GM21717 (cell line): ENCODE results near the gene CLK2.
"Not testable (repeated sequence)": the region's sequence is repeated elsewhere in the genome, so short reads cannot be mapped to it uniquely, and the experiment has no call there.

Experiments
- ATAC-seq: cut with Tn5 transposase; IDR thresholded peaks from one replicate; pipeline ENCODE4 v1.9.1; 2021; ENCODE audit warnings: mild to moderate bottlenecking, moderate library complexity; ENCODE audit not compliant: unreplicated experiment

CLK2 gene

DNA sequence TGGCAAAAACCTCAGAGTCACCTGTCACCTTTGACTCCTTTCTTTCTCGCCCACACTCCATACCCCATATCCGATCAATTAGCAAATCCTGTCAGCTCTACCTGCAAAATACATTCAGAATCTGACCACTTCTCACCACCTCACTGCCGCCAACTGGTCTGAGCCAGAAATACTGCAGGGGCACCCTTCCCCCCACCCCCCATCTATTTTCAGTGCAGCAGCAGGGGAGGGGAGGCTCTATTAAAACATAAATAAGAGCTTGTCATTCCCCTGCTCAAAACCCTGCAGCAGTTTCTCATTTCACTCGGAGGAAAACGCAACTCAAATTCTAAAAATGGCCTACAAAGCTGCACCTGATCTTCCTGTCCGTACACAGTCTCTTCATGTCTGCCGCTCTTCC is 24.1 kb upstream of the CLK2 start:
- no peak for ATAC-seq

DNA sequence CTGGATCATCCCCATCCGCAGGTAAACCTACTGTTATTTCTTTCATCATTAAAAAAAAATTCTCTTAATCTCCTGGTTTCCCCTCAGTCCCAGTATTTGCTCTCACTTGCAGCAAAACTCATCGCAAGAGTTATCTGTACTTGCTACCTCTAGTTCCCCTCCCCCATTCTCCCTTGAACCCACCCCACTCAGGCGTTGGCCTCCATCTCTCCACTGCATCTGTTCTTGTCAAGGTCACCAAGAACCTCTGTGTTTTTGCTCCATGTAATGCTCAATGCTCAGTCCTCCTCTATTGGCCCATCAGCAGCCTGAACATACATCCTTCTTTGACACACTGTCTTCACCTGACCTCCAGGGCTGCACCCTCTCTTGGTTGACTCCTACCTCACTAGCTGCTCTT is 23.4 kb upstream of the CLK2 start:
- ATAC-seq = no peak

DNA sequence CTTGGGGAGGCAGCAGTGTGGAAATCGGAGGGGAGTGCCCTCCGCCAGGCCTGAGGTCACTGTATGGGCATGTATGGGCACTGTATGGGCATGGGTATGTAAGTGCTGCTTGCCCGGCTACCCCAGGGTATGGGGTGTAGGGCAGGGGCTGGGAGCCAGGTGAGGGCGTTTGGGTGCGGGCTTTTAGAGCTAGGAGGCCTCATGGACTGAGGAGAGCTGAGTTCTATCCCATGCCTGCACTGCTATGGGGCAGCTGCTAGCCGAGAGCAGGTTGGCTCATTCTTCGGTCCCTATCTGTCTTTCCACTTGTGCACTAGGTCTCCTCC is 22.6 kb upstream of the CLK2 start:
- ATAC-seq = no peak

DNA sequence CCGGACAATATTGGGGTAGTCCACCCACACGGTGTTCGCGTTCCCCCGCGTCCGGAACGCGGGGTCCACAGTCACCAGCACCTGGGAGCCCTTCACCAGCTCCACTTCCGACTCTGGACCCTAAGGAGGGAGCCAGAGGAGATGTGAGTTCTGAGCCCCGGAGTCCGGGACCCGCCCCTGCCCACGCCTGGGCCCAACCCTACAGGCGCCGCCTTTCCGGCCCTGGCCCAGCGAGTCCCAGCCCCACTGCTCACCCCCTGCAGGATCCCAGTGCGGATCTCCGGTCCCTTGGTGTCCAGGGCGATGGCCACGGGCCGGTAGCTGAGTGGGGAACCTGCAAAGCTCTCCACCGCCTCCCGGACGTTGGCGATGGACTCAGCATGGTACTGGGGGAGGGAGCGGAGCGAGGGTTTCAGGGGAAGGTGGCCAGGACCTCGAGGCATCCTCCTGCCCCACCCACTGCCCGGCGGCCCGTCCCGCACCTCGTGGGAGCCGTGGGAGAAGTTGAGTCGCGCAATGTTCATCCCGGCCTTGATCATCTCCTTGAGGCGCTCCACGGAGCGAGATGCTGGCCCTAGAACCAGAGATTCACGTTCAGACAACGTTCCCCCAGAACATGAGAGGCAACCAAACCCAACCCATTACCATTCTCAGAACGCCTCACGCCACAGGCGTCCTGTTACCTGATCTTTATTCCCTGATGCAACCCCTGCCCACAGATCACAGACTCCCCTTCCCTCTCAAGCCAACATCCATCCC is 22.1 kb upstream of the CLK2 start:
- ATAC-seq = no peak

DNA sequence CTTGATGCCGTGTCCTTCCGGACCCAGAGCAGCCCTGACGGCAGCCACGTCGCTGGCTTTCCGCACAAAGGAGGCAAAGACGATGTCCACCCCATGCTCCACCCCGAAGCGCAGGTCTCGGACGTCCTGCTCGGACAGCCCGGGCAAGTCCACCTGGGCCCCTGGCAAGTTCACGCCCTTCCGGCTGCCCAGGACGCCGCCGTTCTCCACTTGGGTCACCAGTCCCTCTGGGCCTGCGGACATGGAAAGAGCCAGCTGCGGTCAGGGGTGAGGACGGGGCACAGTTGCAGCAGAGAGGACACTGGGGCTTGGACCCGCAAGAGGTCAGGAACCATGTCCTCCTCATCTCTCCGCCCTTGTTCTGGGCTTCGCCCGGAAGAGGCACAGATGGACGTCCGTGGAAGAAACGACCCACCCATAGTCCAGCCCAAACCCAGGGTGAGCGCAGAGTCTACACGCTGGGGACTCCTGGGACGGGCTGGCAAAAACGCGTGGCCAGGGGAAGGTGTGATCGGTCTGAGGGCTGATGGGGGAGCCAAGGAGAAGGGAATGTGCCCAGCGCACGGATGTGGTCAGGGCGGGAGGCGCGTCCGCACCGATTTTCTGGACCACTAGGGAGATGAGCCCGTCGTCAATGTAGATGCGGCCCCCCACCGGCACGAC is 21.3 kb upstream of the CLK2 start:
- ATAC-seq = no peak

DNA sequence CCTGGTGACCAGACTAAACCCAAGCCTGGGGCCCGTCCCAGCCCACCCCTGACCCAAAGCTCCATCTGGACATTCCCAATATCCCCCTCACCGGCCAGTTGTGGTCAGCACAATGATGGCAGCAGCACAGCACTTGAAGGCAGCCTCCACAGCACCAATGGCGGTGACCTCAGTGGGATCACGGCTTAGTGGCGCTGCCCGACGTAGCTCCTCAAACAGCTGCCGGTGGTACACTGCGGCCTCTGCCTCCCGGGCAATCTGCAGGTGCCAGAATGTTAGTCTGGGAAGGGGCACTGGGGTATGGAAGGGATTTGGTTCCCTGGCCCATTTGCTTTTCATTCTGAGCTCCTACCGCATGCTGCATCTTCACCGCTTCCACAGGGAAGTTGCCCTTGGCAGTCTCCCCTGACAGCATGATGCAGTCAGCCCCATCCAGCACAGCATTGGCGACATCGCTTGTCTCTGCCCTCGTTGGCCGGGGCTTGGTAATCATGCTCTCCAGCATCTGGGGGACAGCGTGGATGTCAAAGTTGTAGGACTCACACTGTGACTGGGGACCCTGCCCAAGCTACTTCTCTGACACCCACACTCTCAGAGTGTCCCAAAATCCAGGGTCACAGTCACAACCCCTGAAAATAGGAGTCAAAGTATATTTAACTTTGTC is 19.9 kb upstream of the CLK2 start:
- no peak for ATAC-seq

DNA sequence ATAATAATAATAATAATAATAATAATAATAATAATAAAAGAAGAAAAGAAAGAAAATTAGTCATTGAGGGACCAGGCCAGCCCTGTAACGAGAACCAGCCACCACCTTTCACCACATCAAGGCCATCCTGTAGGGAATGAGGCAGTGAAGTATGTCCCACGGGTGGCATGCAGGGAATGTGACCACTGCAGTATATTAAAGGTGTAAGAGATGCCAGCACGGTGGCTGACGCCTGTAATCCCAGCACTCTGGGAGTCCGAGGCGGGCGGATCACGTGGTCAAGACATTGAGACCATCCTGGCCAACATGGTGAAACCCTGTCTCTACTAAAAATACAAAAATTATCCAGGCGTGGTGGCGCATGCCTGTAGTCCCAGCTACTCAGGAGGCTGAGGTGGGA is 17.7 kb upstream of the CLK2 start:
- ATAC-seq = not testable (repeated sequence)

DNA sequence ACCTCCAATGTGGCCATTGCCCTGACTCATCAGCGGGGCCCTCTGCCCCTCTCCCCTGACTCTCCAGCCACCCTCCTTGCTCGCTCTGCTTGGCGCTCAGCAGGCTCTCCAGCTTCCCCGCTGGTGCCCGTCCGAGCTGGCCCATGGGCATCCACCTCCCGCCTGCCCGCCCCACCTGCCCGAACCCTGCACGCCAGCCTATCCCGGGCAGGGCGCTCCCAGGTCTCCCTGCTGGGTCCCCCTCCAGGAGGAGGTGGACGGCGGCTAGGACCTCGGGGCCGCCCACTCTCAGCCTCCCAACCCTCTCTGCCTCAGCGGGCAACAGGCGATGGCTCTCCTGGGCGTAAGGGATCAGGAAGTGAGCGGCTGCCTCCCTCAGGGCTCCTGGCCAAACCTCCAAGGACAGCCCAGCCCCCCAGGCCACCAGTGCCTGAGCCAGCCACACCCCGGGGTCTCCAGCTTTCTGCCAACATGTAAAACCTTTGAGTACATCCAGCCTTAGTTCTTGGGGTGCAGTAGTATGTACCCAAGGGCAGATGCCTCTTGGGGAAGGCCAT is 14.8 kb upstream of the CLK2 start:
- no peak for ATAC-seq

DNA sequence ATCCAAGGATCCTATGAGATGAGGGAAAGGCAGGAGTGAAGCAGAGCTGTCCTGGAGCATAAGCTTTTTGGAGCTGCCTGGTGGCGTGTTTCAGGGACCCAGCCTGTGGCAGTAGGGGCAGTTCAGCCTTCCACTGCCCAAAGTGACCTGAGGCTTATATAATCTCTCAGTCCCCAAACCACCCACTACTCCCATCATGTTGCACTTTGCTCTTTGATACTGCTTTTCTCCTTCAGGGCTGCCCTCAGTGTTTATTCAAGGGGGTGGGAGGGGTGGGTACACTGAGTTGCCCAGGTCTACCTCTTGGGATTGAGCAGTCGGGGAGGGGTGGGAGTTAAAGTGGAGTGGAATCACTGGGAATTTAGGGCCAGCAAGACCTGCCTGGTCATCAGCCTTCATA is 13.2 kb upstream of the CLK2 start:
- ATAC-seq = no peak

DNA sequence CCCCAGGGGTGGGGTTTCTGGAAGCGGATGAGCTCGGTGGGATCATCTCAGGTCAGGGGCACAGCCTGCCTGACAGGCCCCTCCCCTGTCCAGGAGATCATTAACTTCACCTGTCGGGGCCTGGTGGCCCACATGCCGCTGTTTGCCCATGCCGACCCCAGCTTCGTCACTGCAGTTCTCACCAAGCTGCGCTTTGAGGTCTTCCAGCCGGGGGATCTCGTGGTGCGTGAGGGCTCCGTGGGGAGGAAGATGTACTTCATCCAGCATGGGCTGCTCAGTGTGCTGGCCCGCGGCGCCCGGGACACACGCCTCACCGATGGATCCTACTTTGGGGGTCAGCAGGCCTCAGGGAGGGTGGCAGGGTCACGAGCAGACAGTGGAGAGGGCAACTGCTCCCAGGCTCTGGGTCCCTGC is 12.3 kb upstream of the CLK2 start:
- ATAC-seq = no peak

DNA sequence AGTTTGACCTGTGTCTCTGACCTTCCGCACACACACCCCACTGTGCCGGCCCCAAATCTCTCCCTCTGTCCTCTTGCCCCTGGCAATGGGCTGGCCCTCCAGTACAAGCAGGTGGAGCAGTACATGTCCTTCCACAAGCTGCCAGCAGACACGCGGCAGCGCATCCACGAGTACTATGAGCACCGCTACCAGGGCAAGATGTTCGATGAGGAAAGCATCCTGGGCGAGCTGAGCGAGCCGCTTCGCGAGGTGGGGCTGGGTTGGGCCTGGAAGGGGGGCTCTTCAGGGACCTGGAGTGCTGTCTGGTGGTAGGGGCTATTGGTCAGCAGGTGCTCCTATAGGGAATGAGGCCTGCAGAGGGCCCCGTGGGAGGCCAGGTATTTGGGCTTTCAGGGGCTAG is 11.8 kb upstream of the CLK2 start:
- no peak for ATAC-seq

DNA sequence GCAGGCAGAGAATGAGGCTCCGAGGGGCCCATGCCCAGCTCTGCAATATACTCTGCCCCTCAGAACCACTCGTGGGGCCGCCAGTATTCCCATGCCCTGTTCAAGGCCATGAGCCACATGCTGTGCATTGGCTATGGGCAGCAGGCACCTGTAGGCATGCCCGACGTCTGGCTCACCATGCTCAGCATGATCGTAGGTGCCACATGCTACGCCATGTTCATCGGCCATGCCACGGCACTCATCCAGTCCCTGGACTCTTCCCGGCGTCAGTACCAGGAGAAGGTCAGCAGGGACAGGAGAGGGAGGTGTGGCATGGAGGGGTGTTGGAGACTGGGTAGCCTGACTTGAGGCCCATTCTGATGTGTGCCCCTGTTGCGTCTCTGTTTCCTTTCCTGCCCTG is 11.2 kb upstream of the CLK2 start:
- no peak for ATAC-seq

DNA sequence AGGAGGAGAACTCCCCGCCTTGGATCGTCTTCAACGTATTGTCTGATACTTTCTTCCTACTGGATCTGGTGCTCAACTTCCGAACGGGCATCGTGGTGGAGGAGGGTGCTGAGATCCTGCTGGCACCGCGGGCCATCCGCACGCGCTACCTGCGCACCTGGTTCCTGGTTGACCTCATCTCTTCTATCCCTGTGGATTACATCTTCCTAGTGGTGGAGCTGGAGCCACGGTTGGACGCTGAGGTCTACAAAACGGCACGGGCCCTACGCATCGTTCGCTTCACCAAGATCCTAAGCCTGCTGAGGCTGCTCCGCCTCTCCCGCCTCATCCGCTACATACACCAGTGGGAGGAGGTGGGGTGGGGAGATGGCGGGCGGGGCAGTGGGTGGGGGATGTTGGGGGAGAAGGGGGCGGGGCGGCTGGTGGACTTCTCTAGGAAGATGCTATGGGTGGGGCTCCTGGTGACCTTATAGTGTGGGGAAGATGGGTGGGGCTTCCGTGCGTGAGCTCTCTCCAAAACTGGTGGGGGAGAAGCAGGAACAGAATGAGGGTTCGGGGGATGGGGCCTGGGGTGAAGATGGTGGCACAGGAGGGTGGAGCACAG is 9.3 kb upstream of the CLK2 start:
- ATAC-seq = no peak

DNA sequence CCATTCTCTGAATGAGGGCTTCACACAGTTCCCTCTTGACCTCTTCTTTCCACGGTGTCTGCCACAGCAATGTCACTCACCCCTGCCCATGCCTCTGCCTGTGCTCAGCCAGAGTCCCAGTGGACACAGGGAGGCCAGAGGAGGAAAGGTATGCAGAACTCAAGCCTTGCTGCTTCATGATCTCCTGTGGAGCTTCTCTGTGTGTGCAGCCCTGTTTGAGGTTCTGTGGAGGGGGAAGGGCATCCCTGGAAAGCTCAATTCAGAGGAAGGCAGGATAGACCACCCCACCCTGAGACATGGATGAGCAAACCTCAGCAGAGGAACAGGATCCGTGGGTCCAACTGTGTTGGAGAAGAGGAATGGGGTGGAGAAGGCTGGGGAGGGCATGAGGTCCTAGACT is 6.0 kb upstream of the CLK2 start:
- ATAC-seq = no peak

DNA sequence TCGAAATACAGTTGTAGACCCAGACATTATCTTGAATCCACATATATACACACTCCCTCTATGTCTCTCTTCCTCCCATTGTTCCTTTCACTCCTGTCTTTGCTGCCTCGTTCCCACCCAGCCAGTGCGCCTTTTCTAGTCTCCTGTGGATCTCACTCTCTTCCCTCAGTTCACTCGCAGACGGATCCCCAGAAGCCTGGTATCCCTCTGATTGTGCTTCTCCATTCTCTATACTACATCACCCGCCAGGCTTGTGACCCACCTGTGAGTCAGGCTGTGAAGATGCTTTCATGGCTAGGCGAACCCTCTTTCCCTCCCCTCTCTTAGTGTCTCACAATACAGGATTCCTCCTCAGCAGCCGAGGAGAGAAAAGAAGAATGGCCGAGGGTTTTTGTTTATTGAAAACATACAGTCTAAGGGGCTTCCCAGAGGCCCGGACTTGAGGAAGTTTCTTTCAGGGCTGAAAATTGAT is 5.4 kb upstream of the CLK2 start:
- no peak for ATAC-seq

DNA sequence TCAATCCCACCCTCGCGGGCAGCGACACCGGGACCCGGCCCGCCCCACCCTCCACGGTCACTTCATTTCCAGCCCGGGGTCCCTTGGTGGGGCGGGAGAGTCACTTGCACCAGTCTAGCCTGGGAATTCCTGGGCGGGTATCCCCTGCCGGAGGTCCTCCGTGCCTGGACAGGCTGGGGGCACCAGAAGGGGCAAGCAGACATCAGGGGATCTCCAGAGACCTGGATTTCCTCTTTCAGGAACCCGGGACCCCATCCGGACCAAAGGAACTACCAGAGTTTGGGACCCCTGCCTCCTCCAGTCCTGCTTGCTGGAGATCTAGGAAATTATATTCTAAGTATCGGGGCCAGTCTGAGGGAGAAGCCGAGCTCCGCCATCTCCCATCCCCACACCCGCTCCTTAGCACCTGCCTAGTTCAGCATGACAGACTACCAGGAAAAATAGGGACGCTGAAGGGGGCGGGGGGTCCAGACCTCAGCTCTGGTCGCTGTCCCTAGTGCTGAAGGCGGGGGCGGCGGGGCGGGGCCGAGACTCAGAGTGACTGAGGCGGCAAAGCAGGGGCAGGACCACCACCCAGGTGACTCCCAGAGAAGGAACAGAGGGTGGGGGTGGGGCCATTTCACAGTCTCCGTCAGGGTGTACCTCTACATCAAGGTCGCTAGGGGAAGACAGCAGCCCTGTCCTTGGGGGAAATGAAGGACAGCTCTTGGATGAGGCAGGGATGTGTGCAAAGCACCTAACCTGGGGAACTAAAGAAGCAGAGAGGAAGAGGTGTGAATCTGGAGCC is 4.8 kb upstream of the CLK2 start:
- ATAC-seq = no peak

DNA sequence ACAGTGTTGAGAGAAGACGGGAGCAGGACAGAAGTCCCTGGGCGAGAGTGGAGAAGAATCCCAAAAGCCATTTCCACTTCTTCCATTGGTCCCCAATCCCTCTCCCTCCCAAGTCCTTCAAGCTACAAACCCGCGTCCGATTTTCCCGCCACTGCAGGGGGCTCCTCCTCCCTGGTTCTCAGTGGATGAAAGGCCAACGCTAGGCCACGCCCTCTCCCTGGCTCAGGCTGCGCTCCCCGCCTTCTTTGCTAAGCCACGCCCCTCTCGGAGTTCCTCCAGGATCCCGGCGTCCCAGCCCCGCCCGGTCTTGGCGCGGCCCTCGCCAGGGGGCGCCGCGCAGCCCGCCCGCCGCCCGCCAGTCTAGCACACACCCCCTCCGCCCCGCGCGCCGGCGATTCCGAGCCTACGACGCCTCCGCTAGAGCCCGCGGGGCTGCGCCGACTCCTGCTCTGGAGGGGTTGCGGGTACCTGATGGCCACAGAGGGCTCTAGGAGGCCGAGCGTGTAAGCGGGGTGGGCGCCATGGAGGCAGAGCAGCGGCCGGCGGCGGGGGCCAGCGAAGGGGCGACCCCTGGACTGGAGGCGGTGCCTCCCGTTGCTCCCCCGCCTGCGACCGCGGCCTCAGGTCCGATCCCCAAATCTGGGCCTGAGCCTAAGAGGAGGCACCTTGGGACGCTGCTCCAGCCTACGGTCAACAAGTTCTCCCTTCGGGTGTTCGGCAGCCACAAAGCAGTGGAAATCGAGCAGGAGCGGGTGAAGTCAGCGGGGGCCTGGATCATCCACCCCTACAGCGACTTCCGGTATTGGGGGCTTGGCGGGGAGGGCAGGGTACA is 4.0 kb upstream of the CLK2 start, which contains the start of gene HCN3:
HCN3 (plus strand) TSS at position 394 of the 832 bp plus-strand sequence; CDS start at position 522, 128 bp downstream.
- peak; percentile 60 for ATAC-seq

DNA sequence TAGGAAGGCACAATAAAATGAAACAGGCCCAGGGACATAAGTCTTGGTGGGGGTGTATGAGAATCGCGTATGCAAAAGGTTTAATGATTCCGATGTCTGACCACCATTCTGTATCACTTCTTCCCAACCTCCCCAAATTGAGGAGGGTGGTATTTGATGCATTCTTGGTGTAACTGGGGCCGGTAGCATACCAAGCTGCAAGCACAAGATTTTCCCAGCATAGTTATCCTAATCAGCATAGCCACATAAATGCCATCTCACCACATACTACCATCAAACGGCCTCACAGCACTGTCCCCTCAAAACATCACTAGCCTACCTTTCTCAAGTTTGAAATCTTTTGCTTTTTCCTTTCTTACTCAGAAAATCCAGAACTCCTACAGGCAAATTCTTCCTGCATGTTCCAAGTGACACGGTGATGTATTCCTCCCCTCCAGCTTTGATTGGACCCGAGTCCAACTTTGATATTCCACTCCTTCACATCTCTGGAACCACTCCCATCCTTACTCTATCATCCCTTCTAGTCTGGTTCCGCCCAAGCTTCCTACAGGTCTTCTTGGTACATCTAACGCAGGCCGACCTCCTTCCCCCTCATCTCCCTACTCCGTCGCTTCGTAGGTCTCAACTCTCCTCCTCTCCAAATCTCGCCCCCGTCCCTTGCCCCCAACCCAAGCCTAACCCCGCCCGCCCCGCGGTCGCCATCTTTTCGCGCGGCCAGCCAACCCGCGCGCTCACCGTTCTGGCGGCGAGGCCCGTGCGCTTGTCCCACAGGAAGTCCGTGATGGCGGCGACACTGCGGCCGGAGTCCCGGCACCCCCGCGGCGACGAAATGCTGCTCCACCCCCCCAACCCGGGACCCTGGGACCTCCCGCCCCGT is 600 bp downstream of the CLK2 start:
- ATAC-seq = peak; percentile 35

DNA sequence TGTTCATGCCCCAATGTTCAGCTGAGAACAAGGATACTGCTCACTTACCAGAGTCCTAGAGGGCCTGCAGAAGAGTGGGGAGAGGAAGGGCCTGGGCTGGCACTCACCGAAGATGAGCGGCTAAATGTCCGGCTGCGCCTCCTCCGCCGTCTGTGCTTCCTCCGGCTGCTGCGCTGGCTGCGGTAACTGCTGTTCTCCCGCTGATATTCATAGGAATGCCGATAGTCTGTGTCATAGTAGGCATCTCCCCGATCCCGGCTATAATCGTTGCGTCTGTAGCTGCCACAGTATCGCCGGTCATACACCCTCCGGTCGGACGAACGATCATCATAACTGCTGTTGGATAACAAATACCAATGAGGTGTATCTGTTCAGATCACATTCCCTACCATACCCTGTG is 3.9 kb downstream of the CLK2 start:
- ATAC-seq = no peak
